Esophagus muscularis mucosa (tissue), 3 donors: ENCODE measurements around the gene MT1F.

ENCODE experiments used
- CTCF ChIP-seq, 3 experiments: fragments of 200-600 bp in 2 of 3; fragments of 450-650 bp in 1 of 3; sonication (generic) in 2 of 3; IDR thresholded peaks; one replicate each; pipeline ENCODE4 v1.5.1; 2017 to 2019; ENCODE audit warnings: antibody characterized with exemption in 3 of 3, mild to moderate bottlenecking in 2 of 3, moderate library complexity in 1 of 3
- POLR2AphosphoS5 ChIP-seq, 2 donors: sonication (generic); formaldehyde crosslinking; IDR thresholded peaks; one replicate each; pipeline ENCODE4 v1.6.1; 2017; ENCODE audit warnings: antibody characterized with exemption in 2 of 2

DNA sequence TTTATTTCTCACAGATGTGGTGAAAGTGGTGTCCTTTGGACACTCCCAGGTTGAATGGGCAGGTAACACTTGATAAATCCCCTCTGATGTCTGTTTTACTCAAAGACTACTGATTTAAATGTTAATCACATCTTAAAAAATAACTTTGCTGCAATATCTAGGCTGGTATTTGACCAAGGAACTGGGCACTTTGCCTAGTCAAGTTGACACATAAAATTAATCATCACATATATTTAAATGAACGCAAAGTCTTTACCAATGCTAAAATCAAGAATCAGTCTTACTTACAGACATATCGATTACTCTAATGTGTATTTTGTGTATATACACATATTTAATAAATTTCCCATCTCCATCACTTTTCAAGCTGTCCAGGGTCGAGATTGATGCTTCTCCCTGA lies 42.4 kb upstream of the MT1F start:
- TF ChIP-seq CTCF (IDR thresholded peaks at IDR 0.05), result no peak
- TF ChIP-seq POLR2AphosphoS5 (IDR thresholded peaks at IDR 0.05), result no peak
